HepG2 (cell line): ENCODE results near the gene SEC61A1. TPM values are rescaled to one million over a fixed set of nuclear protein-coding genes. Genes with fewer than 3 reads are reported as not detected.

ENCODE experiments used
- ATAC-seq: fragments of 200-7000 bp; cut with Tn5 transposase; 3 replicates; pipeline ENCODE4 v1.9.1; 2020; ENCODE audit warnings: mild to moderate bottlenecking, moderate library complexity
- BruUV-seq: library from RNA; stranded (reverse); fragments of 400-500 nt; replicated peaks from 2 replicates; lab custom pipeline; 2021; lab: Mats Ljungman, UMichigan
- CTCF ChIA-PET: fragments of 300-600 bp; formaldehyde crosslinking; extraction: SDS; loops from one replicate; lab custom pipeline; 2021; ENCODE audit warnings: low total read pairs, inconsistent platforms, low intra/inter-chr PET ratio; lab: Yijun Ruan, JAX
- POLR2A ChIA-PET: fragments of 350-600 bp; sonication (Branson Sonifier 250); formaldehyde crosslinking; loops from one replicate; lab custom pipeline; 2020; ENCODE audit warnings: antibody characterized with exemption, inconsistent platforms; lab: Yijun Ruan, JAX
- DNase-seq: peaks from one replicate; pipeline ENCODE4 v3.0.0-alpha.2; 2015; ENCODE audit warnings: low spot score
- FAIRE-seq: peaks from 3 replicates; lab custom pipeline; 2011; peaks lifted over from hg19 to GRCh38; lab: Jason Lieb, UNC
- H2AFZ ChIP-seq: one replicate; pipeline ENCODE4 v1.6.1; 2011; ENCODE audit warnings: low read length, inconsistent platforms
- H3K27ac ChIP-seq: fragments of 300-600 bp; 3 replicates; pipeline ENCODE4 v1.8.0; 2011; ENCODE audit warnings: mixed run types, mild to moderate bottlenecking, mixed read lengths, low read length, inconsistent platforms; ENCODE audit not compliant: insufficient read depth; ENCODE audit errors: extremely low read length
- H3K27me3 ChIP-seq, 2 experiments: fragments of 200-600 bp in 1 of 2; 2 replicates in 1 of 2; 3 replicates in 1 of 2; pipeline versions ENCODE4 v1.6.0 to v1.8.0; 2011; ENCODE audit warnings: low read length in 2 of 2, mild to moderate bottlenecking in 2 of 2, moderate library complexity in 2 of 2, inconsistent platforms in 1 of 2; ENCODE audit not compliant: insufficient read depth in 2 of 2, control insufficient read depth in 1 of 2
- H3K36me3 ChIP-seq, 2 experiments: fragments of 200-600 bp in 1 of 2; replicated peaks in 1 of 2; 2 replicates in 1 of 2; 3 replicates in 1 of 2; pipeline versions ENCODE4 v1.5.1 to v1.8.0; 2011; ENCODE audit warnings: low read length in 2 of 2, inconsistent platforms in 1 of 2; ENCODE audit not compliant: insufficient read depth in 2 of 2, control insufficient read depth in 1 of 2
- H3K4me1 ChIP-seq: 2 replicates; pipeline ENCODE4 v1.5.1; 2012; ENCODE audit warnings: low read length, inconsistent platforms; ENCODE audit not compliant: insufficient read depth
- H3K4me2 ChIP-seq: 2 replicates; pipeline ENCODE4 v1.6.0; 2011; ENCODE audit warnings: low read depth, low read length, inconsistent platforms
- H3K4me3 ChIP-seq, 3 experiments: fragments of 200-600 bp in 1 of 3; sonication (generic), shearing (Covaris generic) in 1 of 3; replicated peaks in 1 of 3; 2 replicates each; pipeline ENCODE4 v1.5.1; 2011 to 2016; ENCODE audit warnings: low read length in 3 of 3, inconsistent platforms in 2 of 3, low read depth in 2 of 3, mild to moderate bottlenecking in 2 of 3, control low read depth in 1 of 3, mixed read lengths in 1 of 3; ENCODE audit not compliant: insufficient read depth in 1 of 3
- H3K79me2 ChIP-seq: one replicate; pipeline ENCODE4 v1.6.1; 2011; ENCODE audit warnings: low read length, inconsistent platforms; ENCODE audit not compliant: insufficient read depth
- H3K9ac ChIP-seq: 2 replicates; pipeline ENCODE4 v1.6.0; 2011; ENCODE audit warnings: mild to moderate bottlenecking, low read depth, low read length, inconsistent platforms; ENCODE audit not compliant: insufficient read depth
- H3K9me3 ChIP-seq: 2 replicates; pipeline ENCODE4 v1.5.1; 2012; ENCODE audit warnings: mild to moderate bottlenecking, low read length
- H4K20me1 ChIP-seq: 2 replicates; pipeline ENCODE4 v1.6.0; 2011; ENCODE audit warnings: inconsistent platforms, mild to moderate bottlenecking, low read length, moderate library complexity; ENCODE audit not compliant: insufficient read depth
- ARID3A ChIP-seq: IDR thresholded peaks from 2 replicates; pipeline ENCODE4 v1.6.1; 2012; ENCODE audit warnings: low read depth, low read length, improper control_type of control experiment
- CBX2 ChIP-seq, 2 experiments: fragments of 200-600 bp in 1 of 2; sonication (generic); formaldehyde crosslinking in 1 of 2; IDR thresholded peaks; 2 replicates each; pipeline versions ENCODE4 v1.7.0 to v1.8.1; 2018 to 2022; ENCODE audit warnings: low read depth in 2 of 2, low read length in 1 of 2, mild to moderate bottlenecking in 1 of 2, missing genetic modification reagents in 1 of 2
- CHD2 ChIP-seq: IDR thresholded peaks from 2 replicates; pipeline ENCODE4 v1.6.1; 2011; ENCODE audit warnings: low read depth, low read length, improper control_type of control experiment
- ETS1 ChIP-seq: sonication (generic); formaldehyde crosslinking; IDR thresholded peaks from 2 replicates; pipeline ENCODE4 v1.4.0; 2020; ENCODE audit warnings: missing genetic modification reagents
- FOXK2 ChIP-seq: fragments of 450-650 bp; IDR thresholded peaks from 2 replicates; pipeline ENCODE4 v1.6.1; 2016
- IRF9 ChIP-seq: sonication (generic); formaldehyde crosslinking; IDR thresholded peaks from 2 replicates; pipeline ENCODE4 v1.8.0; 2022; ENCODE audit warnings: missing genetic modification reagents, mild to moderate bottlenecking, borderline replicate concordance
- MXI1 ChIP-seq: IDR thresholded peaks from 3 replicates; pipeline ENCODE4 v1.6.1; 2012; ENCODE audit warnings: low read depth, low read length, inconsistent platforms, borderline replicate concordance
- NFE2L1 ChIP-seq: sonication (generic); formaldehyde crosslinking; IDR thresholded peaks from 2 replicates; pipeline ENCODE4 v1.4.0; 2020; ENCODE audit warnings: missing genetic modification reagents, mild to moderate bottlenecking, borderline replicate concordance
- RCOR2 ChIP-seq: IDR thresholded peaks from 2 replicates; pipeline ENCODE4 v1.6.1; 2016; ENCODE audit warnings: missing biosample characterization, missing genetic modification reagents
- SOX5 ChIP-seq: IDR thresholded peaks from 2 replicates; pipeline ENCODE4 v1.6.1; 2016; ENCODE audit warnings: borderline replicate concordance
- TOE1 ChIP-seq: sonication (generic); formaldehyde crosslinking; IDR thresholded peaks from 2 replicates; pipeline ENCODE4 v1.4.0; 2020; ENCODE audit warnings: mild to moderate bottlenecking, missing genetic modification reagents
- YEATS2 ChIP-seq: sonication (generic); formaldehyde crosslinking; IDR thresholded peaks from 2 replicates; pipeline ENCODE4 v1.4.0; 2020; ENCODE audit warnings: missing genetic modification reagents, borderline replicate concordance
- ZBTB26 ChIP-seq: IDR thresholded peaks from 2 replicates; pipeline ENCODE4 v1.6.1; 2016; ENCODE audit warnings: missing compliant biosample characterization, missing genetic modification reagents, borderline replicate concordance
- ZFP90 ChIP-seq: sonication (generic); formaldehyde crosslinking; IDR thresholded peaks from 2 replicates; pipeline ENCODE4 v1.8.0; 2022; ENCODE audit warnings: missing genetic modification reagents, mild to moderate bottlenecking, inconsistent platforms, borderline replicate concordance
- ZNF546 ChIP-seq: sonication (generic); formaldehyde crosslinking; conservative IDR thresholded peaks from 2 replicates; pipeline ENCODE4 v1.8.1; 2023; ENCODE audit warnings: mild to moderate bottlenecking, missing genetic modification reagents
- ZNF616 ChIP-seq: sonication (generic); formaldehyde crosslinking; IDR thresholded peaks from 2 replicates; pipeline ENCODE4 v1.5.0; 2020; ENCODE audit warnings: low read depth, mild to moderate bottlenecking, missing genetic modification reagents
- ZNF737 ChIP-seq: sonication (generic); formaldehyde crosslinking; IDR thresholded peaks from 2 replicates; pipeline ENCODE4 v1.5.0; 2020; ENCODE audit warnings: missing genetic modification reagents, mild to moderate bottlenecking, borderline replicate concordance
- ZNF776 ChIP-seq: sonication (generic); formaldehyde crosslinking; IDR thresholded peaks from 2 replicates; pipeline ENCODE4 v1.4.0; 2020; ENCODE audit warnings: mild to moderate bottlenecking, missing genetic modification reagents
- ZNF790 ChIP-seq: sonication (generic); formaldehyde crosslinking; IDR thresholded peaks from 2 replicates; pipeline ENCODE4 v1.8.0; 2022; ENCODE audit warnings: missing genetic modification reagents, mild to moderate bottlenecking, borderline replicate concordance
- ZNF878 ChIP-seq: sonication (generic); formaldehyde crosslinking; IDR thresholded peaks from 2 replicates; pipeline ENCODE4 v1.8.1; 2023; ENCODE audit warnings: mild to moderate bottlenecking, missing genetic modification reagents, moderate library complexity
- WGBS: methylation state at CpG from one replicate; pipeline ENCODE4 v1.1.6; 2017; ENCODE audit warnings: low lambda C conversion rate; 5-methylcytosine and 5-hydroxymethylcytosine counted together
- in situ Hi-C: cut with HindIII; loops from 2 replicates; pipeline ENCODE4 v1.10.0; 2017; ENCODE audit warnings: low pct_unique_long_range_greater_than_20kb; ENCODE audit not compliant: extremely low pct_ligation_motif_present
- intact Hi-C: fragments of 100-400 bp; cut with micrococcal nuclease; formaldehyde crosslinking; loops from one replicate; pipeline ENCODE4 v1.10.0; 2022; ENCODE audit not compliant: unreplicated experiment
- polyA plus RNA-seq, 8 experiments: library from polyadenylated mRNA; depleted of rRNA in 3 of 8; stranded (reverse) in 7 of 8; unstranded in 1 of 8; fragments of >200 nt; fragmentation: Illumina TruSeq in 4 of 8; extraction: Trizol in 4 of 8; gene quantifications; 2 replicates each; pipeline versions ENCODE4 v1.2.1 to v1.2.3, GENCODE V29; 2011 to 2016; ENCODE audit warnings: low read depth in 4 of 8, missing spikeins in 1 of 8, mixed read lengths in 1 of 8; ENCODE audit not compliant: insufficient read depth in 1 of 8
- total RNA-seq, 5 experiments: library from RNA; depleted of rRNA; stranded (reverse); fragments of >200 nt; fragmentation: Illumina TruSeq; extraction: Trizol; gene quantifications; 2 replicates each; pipeline ENCODE4 v1.2.3, GENCODE V29; 2016; ENCODE audit warnings: low read depth in 1 of 5

The SEC61A1 gene
- total and polyA plus RNA-seq, 2 of the 13 experiments (the other 11 are each of a cell fraction or from before 2014, with no cell fraction given): 170 to 203 TPM

GRCh38 chr3:128074851-128075521, 22.7 kb downstream of the SEC61A1 start:
- BruUV-seq: no TSS peak
- Histone ChIP-seq H3K27ac (no peak overlapping the region), H3K4me1 (peaks cover 3% of the 10 kb centered on the region; the same call in 1 of the 2 replicates), H3K9ac (no peak overlapping the region), H3K79me2 (no peaks in the 10 kb centered on the region), H2AFZ (no peak overlapping the region), H3K4me2 (no peak overlapping the region), H3K9me3 (no peaks in the 10 kb centered on the region), H4K20me1 (peaks cover 10% of the 10 kb centered on the region; the same call in 1 of the 2 replicates), H3K36me3 (peaks cover 23 to 55% of the 10 kb centered on the region in 2 experiments), H3K4me3 (no peak overlapping the region), H3K27me3 (no peaks in the 10 kb centered on the region)
- intact Hi-C loops (no loop called here), in situ Hi-C loops (no loop called here)
- no peak for TF ChIP-seq ZBTB26 (CRISPR knock-in tag)
- TF ChIP-seq ARID3A: no peak
- TF ChIP-seq ZNF737: no peak
- TF ChIP-seq NFE2L1: no peak
- no peak for TF ChIP-seq ETS1
- no peak for TF ChIP-seq ZNF776 (CRISPR knock-in tag)
- no peak for TF ChIP-seq ZFP90 (CRISPR knock-in tag)
- no peak for TF ChIP-seq IRF9 (CRISPR knock-in tag)
- TF ChIP-seq ZNF616 (CRISPR knock-in tag): no peak
- no peak for TF ChIP-seq YEATS2
- TF ChIP-seq RCOR2 (CRISPR knock-in tag): no peak
- no peak for TF ChIP-seq SOX5 (CRISPR knock-in tag)
- no peak for TF ChIP-seq ZNF878 (CRISPR knock-in tag)
- TF ChIP-seq ZNF546 (CRISPR knock-in tag): no peak
- no peak for TF ChIP-seq CHD2
- no peak for TF ChIP-seq CBX2 (IDR thresholded peaks at IDR 0.05; ENCODE audit: low read depth, low read length)
- no peak for TF ChIP-seq CBX2 (CRISPR knock-in tag; IDR thresholded peaks at IDR 0.05; ENCODE audit: low read depth)
- no peak for TF ChIP-seq TOE1
- TF ChIP-seq FOXK2: no peak
- TF ChIP-seq MXI1: no peak
- no peak for TF ChIP-seq ZNF790 (CRISPR knock-in tag)
- WGBS: 94% methylated on average over 7 of the region's 7 CpGs
- no peak for FAIRE-seq
- CTCF ChIA-PET: no interaction called here
- POLR2A ChIA-PET: no interaction called here
- no peak for DNase-seq
- ATAC-seq: no peak
